Measurements from ENCODE around the gene ING4. TPM values are rescaled to one million over a fixed set of nuclear protein-coding genes. Genes with fewer than 3 reads are reported as not detected.
A peak's percentile ranks its signal among the peaks of the same experiment; 100 is the strongest.

ING4 gene
- total RNA-seq, 3 donors from 2014 or later (not counting 1 experiment from before 2014, with no cell fraction given), result 29.9 to 40.9 (median 30.2) TPM

- DNase-seq (no peak), ATAC-seq (no peak)
- Mint-ChIP-seq H3K9me3 (no peaks in the 10 kb centered on the region), H3K4me1 (peaks cover 21 to 22% of the 10 kb centered on the region in 2 donors), H3K27me3 (ENCODE audit: low read depth in 2 of 2) (no peaks in the 10 kb centered on the region), H3K27ac (peak overlapping the region in 1 of 2 donors; percentile 36), H3K36me3 (no peaks in the 10 kb centered on the region), H3K4me3 (no peak overlapping the region)
- H3K27me3 ChIP-seq (ENCODE audit: control insufficient read depth, insufficient read depth, low read length), result no peaks in the 10 kb centered on the region
- no peaks in the 10 kb centered on the region for H3K9me3 ChIP-seq (ENCODE audit: control insufficient read depth, insufficient read depth, low read length)
- H3K36me3 ChIP-seq (ENCODE audit: control insufficient read depth, insufficient read depth, low read length), result no peaks in the 10 kb centered on the region
- TF ChIP-seq CTCF (IDR thresholded peaks at IDR 0.05), result no peak
- peaks cover 56% of the 10 kb centered on the region for H3K4me1 ChIP-seq (ENCODE audit: control insufficient read depth, insufficient read depth, low read length)
- intact Hi-C loops (cut with micrococcal nuclease), result no loop called here
- no peak overlapping the region for H3K27ac ChIP-seq (ENCODE audit: low read length)
- no peak overlapping the region for H3K4me3 ChIP-seq (ENCODE audit: low read length)
- WGBS (ENCODE audit: insufficient coverage), result 84% methylated on average over 11 of the region's 11 CpGs
Observed at GRCh38 chr12:6639151-6639801, 23.6 kb downstream of the ING4 start.

DNA sequence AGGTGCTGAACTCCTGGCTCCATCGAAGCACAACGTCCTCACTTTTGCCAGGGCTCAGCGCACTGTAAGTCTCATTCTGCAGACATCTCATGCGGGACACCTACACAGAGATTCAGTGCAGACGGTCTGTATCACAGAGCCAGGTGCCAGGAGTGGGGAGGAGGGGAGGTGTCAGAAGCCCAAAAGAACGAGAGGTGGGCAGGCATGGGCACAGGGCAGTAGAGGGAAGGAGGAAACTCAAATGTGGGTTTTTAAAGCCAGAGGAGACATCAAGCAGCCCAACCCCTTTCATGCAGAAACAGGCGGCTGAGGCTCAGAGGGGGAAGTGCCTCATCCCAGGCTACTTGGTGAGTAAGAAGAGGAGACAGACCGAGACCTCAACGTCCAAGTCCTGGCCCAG is 24.6 kb downstream of the ING4 start:
- Histone ChIP-seq H3K27me3 (ENCODE audit: control insufficient read depth, insufficient read depth, low read length) (no peaks in the 10 kb centered on the region), H3K4me1 (ENCODE audit: control insufficient read depth, insufficient read depth, low read length) (peaks cover 61% of the 10 kb centered on the region), H3K36me3 (ENCODE audit: control insufficient read depth, insufficient read depth, low read length) (no peaks in the 10 kb centered on the region), H3K4me3 (ENCODE audit: low read length) (no peak overlapping the region), H3K9me3 (ENCODE audit: control insufficient read depth, insufficient read depth, low read length) (no peaks in the 10 kb centered on the region), H3K27ac (ENCODE audit: low read length) (no peak overlapping the region)
- 63% methylated on average over 9 of the region's 9 CpGs for WGBS (ENCODE audit: insufficient coverage)
- no peak overlapping the region for H3K27ac Mint-ChIP-seq
- no peak for TF ChIP-seq CTCF (IDR thresholded peaks at IDR 0.05)
- intact Hi-C loops (cut with micrococcal nuclease), result no loop called here
- DNase-seq, result no peak
- H3K4me1 Mint-ChIP-seq, result peaks cover 27 to 28% of the 10 kb centered on the region in 2 donors
- H3K9me3 Mint-ChIP-seq, result no peaks in the 10 kb centered on the region
- no peaks in the 10 kb centered on the region for H3K36me3 Mint-ChIP-seq
- H3K4me3 Mint-ChIP-seq, result no peak overlapping the region
- H3K27me3 Mint-ChIP-seq (ENCODE audit: low read depth in 2 of 2), result no peaks in the 10 kb centered on the region
- ATAC-seq, result no peak

DNA sequence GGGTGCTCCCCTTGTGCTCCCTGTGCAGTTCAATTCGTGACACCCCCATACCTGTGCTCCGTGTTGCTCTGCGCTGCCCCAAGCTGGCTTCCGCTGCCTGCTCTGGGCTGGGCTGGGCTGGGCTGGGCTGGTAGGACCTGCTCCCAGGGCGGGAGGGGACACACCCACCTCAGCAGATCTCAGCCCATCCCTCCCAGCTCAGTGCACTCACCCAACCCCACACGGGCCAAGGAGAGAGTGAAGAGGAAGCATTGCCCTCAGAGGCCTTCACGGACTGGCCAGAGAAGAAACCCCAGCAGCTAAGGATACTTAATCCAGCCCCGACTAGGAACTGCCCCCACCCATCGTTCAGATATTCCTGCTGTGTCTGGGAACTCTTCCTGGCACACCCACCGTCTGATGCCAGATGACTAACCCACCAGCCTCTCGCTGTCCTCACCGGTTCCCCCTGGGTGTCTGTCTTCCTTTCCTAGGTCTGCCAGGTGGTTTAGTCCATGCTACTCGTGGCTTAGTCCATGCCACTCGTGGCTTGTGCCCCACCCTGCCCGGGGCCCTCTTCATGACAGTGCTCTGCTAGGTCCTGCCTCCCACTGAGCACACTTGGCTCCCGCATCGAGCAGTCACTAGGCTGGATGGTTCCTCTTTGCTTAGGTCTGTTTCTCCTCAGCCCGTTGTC is 26.9 kb downstream of the ING4 start, which contains the start of gene LPAR5:
Gene LPAR5 (minus strand): TSS at position 104 of the 676 bp plus-strand sequence. CDS start 14,711 bp downstream, outside the sequence.
- H3K27me3 ChIP-seq (ENCODE audit: control insufficient read depth, insufficient read depth, low read length), result no peaks in the 10 kb centered on the region
- 20% methylated on average over 18 of the region's 18 CpGs for WGBS (ENCODE audit: insufficient coverage)
- Mint-ChIP-seq H3K4me1 (peaks cover 49 to 51% of the 10 kb centered on the region in 2 donors), H3K9me3 (no peaks in the 10 kb centered on the region), H3K27me3 (ENCODE audit: low read depth in 2 of 2) (no peaks in the 10 kb centered on the region), H3K27ac (peak within 1 kb of the TSS; percentile 91 to 93), H3K36me3 (no peaks in the 10 kb centered on the region), H3K4me3 (peak within 1 kb of the TSS; percentile 86)
- DNase-seq, result peak; percentile 31 to 49
- no peaks in the 10 kb centered on the region for H3K9me3 ChIP-seq (ENCODE audit: control insufficient read depth, insufficient read depth, low read length)
- peak within 1 kb of the TSS; percentile 44 for H3K4me3 ChIP-seq (ENCODE audit: low read length)
- peaks cover 78% of the 10 kb centered on the region for H3K4me1 ChIP-seq (ENCODE audit: control insufficient read depth, insufficient read depth, low read length)
- peak; percentile 43 to 54 (median 50) for ATAC-seq
- H3K36me3 ChIP-seq (ENCODE audit: control insufficient read depth, insufficient read depth, low read length), result no peaks in the 10 kb centered on the region
- intact Hi-C loops (cut with micrococcal nuclease), result loop anchor here (2.0 kb wide), 1 partner anchor 27 kb away; the partner anchor contains the start of gene ING4
- peak within 1 kb of the TSS; percentile 87 for H3K27ac ChIP-seq (ENCODE audit: low read length)
- TF ChIP-seq CTCF (IDR thresholded peaks at IDR 0.05), result no peak

Data from natural killer cell (primary cell).